ENCODE measurements around the gene DCD.

DCD gene

DNA sequence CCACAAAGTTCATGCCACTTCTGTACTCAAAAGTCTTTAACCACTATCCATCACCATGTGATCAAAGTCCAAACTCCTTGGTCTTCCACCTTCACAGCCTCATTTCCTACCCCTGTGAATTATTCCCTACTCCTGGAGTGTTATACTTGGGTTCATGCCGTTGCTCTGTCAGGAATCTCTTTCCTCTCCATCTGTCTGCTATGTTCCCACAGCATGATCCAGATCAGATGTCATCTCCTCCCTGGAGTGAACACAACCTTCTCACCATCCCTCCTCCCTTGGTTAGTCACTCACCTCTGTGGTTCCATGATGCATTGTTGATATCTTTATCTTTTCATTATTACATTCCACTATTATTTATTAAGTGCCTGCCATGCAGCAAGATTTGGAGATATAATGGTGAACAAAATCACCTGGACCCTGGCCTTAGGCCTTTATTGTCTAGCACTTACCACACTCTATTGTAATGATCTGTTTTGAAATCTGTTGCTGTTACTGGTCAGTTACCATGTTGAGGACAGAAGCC, 35.9 kb downstream of the DCD start:
- H3K4me3 ChIP-seq = no peak overlapping the region

DNA sequence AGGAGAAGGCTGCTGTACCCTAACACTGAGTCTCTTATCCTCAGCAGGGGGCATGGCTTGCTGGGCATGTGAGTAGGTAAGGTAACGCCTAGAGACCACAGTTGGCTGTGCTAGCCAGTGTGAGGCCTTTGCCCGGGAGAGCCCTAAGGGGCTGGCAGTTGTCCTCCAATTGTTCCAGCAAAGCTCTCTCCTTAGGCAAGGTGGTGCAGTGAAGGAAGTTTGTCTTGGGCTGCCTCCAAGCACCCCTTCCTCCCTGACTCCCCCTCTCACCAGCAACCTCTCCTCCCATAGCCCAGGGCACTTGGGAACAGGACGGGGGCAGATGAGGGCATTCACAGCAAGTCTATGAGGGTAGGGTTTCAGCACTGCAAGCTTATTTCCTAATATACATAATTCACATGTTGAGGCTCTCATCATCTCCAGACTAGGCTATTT, 36.4 kb downstream of the DCD start:
- no peak for DNase-seq
- Histone ChIP-seq H3K4me1 (no peaks in the 10 kb centered on the region), H3K4me3 (no peak overlapping the region), H3K36me3 (no peaks in the 10 kb centered on the region), H3K27me3 (peaks cover 0 to 27% of the 10 kb centered on the region in 2 donors), H3K27ac (no peak overlapping the region), H3K9me3 (no peaks in the 10 kb centered on the region)
- TF ChIP-seq, protein P1, sequence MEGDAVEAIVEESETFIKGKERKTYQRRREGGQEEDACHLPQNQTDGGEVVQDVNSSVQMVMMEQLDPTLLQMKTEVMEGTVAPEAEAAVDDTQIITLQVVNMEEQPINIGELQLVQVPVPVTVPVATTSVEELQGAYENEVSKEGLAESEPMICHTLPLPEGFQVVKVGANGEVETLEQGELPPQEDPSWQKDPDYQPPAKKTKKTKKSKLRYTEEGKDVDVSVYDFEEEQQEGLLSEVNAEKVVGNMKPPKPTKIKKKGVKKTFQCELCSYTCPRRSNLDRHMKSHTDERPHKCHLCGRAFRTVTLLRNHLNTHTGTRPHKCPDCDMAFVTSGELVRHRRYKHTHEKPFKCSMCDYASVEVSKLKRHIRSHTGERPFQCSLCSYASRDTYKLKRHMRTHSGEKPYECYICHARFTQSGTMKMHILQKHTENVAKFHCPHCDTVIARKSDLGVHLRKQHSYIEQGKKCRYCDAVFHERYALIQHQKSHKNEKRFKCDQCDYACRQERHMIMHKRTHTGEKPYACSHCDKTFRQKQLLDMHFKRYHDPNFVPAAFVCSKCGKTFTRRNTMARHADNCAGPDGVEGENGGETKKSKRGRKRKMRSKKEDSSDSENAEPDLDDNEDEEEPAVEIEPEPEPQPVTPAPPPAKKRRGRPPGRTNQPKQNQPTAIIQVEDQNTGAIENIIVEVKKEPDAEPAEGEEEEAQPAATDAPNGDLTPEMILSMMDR (IDR thresholded peaks at IDR 0.05) = no peak
- intact Hi-C loops (cut with DNase I; ENCODE audit: low total_unique reads) = no loop called here

More for the DNA sequence above, 35.9 kb downstream of the DCD start:
- no peaks in the 10 kb centered on the region for H3K9me3 ChIP-seq
- peaks cover 0 to 27% of the 10 kb centered on the region in 2 donors for H3K27me3 ChIP-seq
- TF ChIP-seq, protein P1 (IDR thresholded peaks at IDR 0.05) = no peak
- H3K36me3 ChIP-seq = no peaks in the 10 kb centered on the region
- H3K27ac ChIP-seq = no peak overlapping the region
- intact Hi-C loops (cut with DNase I; ENCODE audit: low total_unique reads) = no loop called here
- DNase-seq = no peak
- no peaks in the 10 kb centered on the region for H3K4me1 ChIP-seq

DNA sequence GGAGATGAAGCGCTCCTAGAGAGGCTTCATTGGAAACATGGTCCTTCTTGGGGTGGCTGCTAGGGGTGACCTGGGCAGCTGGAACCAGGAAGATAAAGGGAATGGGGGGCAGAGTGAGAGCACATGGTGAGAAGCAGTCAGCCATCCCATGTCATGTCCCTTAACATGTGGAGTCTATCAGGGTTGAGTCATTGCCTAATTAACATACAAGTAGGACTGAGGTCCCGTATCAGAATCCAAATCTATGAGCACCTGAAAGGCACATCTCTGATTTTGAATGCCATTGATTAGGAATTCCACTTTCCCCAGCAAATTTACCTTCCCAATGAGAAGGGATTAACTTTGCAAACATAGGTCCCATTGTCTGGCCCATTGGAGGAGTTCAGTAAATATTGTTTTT, 39.4 kb downstream of the DCD start:
- no peaks in the 10 kb centered on the region for H3K4me1 ChIP-seq
- H3K9me3 ChIP-seq = no peaks in the 10 kb centered on the region
- no peak overlapping the region for H3K4me3 ChIP-seq
- no peaks in the 10 kb centered on the region for H3K36me3 ChIP-seq
- peaks cover 0 to 20% of the 10 kb centered on the region in 2 donors for H3K27me3 ChIP-seq
- intact Hi-C loops (cut with DNase I; ENCODE audit: low total_unique reads) = no loop called here
- DNase-seq = no peak
- TF ChIP-seq, protein P1 (IDR thresholded peaks at IDR 0.05) = no peak
- no peak overlapping the region for H3K27ac ChIP-seq

DNA sequence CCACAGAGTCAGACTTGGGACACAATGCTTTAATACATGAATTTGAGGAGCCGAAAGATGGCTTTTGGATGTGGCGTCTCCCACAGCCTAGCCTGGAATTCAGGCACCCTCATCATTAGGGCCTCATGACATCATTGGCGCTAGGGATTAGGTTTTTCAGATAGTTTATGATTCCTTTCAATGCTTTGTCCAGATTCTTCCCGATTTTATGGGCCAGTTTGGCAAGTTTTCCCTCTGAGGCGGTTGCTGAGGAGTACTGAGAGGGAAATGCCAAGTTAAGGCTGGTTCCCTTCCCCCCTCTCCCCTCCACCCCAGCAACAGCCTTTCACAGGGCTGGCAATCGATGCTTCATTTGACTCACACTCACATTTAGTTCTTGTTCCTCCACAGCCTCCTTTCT, 40.0 kb downstream of the DCD start:
- H3K4me1 ChIP-seq = no peaks in the 10 kb centered on the region
- peaks cover 0 to 15% of the 10 kb centered on the region in 2 donors for H3K27me3 ChIP-seq
- H3K27ac ChIP-seq = no peak overlapping the region
- intact Hi-C loops (cut with DNase I; ENCODE audit: low total_unique reads) = no loop called here
- DNase-seq = no peak
- H3K9me3 ChIP-seq = no peaks in the 10 kb centered on the region
- no peak overlapping the region for H3K4me3 ChIP-seq
- TF ChIP-seq, protein P1 (IDR thresholded peaks at IDR 0.05) = no peak
- no peaks in the 10 kb centered on the region for H3K36me3 ChIP-seq

DNA sequence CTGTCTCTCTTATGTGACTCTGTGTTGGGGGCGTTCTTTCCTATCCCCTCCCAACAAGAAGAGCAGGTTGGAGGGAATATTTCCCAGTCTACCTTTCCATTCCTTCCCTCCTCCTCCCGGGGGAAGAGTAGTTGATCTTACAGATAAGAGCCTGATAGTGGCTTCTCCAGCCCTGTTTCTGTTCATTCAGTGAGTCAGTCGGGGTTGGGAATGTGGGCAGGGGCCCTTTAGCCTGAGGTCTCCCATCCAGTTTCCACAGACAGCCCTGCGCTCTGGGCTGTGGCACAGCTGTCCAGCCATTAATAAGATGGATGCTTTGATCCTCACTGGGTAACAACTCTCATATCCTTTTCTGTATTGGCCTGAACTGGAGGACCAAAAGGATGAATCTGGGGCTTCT, 41.6 kb downstream of the DCD start:
- intact Hi-C loops (cut with DNase I; ENCODE audit: low total_unique reads) = no loop called here
- Histone ChIP-seq H3K27ac (no peak overlapping the region), H3K36me3 (no peaks in the 10 kb centered on the region), H3K4me3 (no peak overlapping the region), H3K9me3 (no peaks in the 10 kb centered on the region), H3K27me3 (peaks cover 0 to 15% of the 10 kb centered on the region in 2 donors), H3K4me1 (no peaks in the 10 kb centered on the region)
- no peak for DNase-seq
- TF ChIP-seq, protein P1 (IDR thresholded peaks at IDR 0.05) = no peak

All from tibial artery (tissue), 4 donors.